ENCODE data around the gene LARGE2.

The LARGE2 gene

DNA sequence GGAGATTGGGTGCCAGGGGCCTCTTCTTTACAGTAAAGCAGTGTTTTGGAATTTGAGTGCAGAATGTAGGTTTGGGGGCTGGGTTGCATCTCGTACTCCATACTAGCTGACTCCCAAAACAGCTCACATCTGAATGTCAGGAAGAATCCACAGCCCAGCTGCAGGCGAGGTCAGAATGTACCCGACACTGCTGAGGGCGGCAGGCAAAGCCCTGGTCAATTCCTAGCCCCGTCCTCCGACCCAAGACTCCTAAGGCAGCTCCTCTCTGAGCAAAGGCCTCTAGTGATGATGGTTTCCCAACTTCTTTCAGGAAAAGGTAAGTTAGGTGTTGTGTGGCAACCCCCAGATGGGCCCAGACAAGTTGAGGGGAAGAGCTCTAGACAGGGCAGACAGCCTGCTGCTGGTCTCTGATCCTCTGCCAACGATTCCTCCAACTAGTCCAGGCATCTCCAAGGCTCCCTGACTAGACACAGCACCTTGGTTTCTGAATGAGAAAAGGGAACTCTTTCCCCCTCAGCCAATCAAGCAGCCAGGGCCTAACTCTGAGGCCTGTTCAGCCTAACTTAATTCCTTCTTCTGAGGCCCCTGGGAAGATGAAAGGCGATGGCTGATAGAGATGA, 8.6 kb downstream of the LARGE2 start:
- no peak for DNase-seq

DNA sequence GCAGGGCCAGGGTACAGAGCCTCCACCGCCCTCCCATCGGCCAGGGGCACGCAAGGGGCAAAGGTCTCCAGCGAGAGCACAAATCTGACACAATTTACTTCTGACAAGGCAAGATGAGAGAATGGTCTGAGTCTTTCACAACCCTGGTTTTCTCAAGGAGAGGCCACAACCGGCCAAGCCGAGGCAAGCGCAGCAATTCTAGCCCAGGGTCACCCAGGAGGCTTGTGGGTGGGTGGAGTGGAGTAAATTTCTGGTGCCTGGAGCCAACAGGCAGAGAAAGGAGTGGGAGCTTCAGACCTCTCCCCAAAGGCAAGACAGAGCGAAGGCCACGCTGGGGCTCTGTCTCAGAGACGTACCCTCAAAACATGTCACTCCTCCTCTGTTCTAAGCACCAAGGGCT, 9.3 kb downstream of the LARGE2 start:
- DNase-seq = no peak

DNA sequence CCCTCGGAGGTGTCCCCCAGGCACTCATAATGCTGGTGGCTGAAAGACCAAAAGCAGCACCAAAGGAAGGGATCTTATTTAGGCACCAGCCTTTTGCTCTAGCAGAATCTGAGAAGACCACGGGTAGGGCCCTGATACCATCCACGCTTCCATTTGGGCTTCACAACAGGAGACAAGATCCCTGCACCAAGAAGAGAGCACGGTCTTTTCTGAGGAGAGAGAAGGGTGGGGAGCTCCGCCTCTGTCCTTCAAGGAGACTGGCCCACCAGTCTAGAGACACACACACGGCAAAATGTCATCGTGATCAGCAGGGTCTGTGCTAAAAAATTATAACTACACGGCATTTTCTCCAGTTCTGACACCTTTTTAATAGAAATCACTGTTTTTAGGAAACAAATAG, 9.8 kb downstream of the LARGE2 start:
- no peak for DNase-seq

DNA sequence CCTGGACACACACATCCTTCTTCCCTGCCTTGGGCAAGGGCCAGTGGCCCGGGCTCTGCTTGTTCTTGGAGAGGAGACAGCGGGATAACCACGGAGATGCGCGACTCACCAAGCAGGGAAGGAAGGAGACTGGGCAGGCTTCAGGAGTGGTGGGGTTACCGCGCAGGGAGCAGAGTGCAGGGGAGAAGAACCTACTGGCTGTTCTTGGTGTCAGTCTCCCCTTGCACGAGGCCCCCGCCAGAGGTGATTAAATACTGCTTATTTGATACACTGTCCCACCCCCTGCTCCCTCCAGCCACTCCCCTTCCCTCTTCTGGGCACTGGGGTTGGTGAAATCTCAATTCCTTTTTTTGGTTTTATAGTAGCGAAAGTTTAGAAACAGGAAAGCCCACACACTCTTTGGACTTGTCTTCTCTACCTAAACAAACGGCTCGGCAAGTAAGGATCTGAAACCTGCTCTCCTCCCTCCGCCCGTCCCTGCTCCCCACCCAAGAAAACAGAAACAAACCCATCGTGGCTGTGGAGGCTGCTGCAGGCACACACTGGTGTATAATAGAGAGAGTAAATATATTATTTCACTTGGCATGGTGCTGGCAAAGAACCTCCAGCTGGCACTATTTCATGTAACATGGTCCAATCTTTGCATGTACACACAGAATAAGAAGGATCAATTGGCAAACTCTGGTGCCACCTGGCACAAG, 10.8 kb downstream of the LARGE2 start:
- DNase-seq = no peak

DNA sequence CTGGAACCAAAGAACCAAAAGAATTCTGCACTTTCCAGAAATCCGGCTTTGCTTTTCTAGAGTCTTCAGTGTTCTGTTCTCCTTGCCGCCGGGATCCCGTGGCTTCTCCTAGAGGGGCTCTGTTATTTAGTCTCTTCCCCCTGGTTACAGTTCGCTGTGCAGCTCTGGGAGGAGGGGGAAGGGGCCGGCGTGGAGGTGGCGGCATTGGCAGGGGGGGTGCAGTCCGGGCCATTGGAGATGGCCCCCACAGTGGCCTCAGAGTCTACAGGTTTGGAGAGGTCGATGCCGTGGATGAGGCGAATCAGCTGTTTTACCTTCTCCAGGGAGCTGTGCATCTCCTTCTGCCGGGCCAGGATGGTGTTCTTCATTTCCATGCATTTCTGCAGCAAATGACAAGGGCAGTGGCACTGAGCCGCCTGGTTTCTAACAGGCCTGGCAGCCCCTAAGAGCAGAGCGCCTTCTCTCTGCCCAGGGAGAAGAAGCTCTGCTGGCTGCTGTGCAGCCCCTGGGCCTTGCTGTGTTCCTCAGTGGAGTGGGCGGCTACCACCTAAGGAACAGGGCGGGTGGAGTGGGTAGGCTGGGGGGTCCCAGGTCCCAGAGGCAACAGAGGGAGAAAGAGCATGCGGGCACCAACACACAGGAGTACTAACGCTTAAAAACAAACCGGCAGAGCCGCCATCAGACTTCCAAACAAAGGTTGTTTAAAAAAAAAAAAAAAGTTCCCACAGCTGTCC, 11.6 kb downstream of the LARGE2 start:
- DNase-seq = no peak

DNA sequence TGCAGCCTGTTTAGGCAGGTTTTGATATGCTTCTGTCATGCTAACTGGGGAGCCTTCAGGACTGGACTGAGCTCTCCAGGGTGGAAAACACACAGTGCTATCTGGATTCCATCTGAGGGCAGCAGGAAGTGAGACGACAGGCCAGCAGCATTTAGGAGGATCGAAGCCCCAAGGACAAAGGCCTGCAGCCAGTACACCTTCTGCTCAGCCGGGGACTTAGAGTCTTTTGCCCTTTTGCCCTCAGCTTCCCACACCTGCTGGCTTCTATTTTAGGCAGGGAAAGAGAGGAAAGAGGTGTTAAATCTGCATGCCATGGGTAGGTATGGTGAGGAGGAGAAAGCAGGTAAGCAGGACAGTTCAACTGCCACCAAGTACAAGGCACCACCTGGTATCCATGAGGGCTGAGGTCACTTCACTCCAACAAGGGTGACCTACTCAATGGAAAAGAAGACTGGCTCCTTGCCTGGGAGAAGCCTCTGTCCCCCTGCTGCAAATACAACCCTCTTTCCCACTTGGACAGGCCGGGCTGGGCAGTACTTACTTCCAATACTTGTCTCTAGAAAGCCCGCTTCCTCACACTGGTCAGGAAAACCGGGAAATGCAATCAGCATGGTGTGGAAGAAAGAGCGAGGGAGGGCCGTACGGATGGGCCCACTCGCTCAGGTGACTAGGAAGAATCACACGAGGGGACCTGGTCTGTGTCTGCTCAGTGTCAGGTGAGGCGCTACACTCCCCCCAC, 12.3 kb downstream of the LARGE2 start:
- DNase-seq = no peak

DNA sequence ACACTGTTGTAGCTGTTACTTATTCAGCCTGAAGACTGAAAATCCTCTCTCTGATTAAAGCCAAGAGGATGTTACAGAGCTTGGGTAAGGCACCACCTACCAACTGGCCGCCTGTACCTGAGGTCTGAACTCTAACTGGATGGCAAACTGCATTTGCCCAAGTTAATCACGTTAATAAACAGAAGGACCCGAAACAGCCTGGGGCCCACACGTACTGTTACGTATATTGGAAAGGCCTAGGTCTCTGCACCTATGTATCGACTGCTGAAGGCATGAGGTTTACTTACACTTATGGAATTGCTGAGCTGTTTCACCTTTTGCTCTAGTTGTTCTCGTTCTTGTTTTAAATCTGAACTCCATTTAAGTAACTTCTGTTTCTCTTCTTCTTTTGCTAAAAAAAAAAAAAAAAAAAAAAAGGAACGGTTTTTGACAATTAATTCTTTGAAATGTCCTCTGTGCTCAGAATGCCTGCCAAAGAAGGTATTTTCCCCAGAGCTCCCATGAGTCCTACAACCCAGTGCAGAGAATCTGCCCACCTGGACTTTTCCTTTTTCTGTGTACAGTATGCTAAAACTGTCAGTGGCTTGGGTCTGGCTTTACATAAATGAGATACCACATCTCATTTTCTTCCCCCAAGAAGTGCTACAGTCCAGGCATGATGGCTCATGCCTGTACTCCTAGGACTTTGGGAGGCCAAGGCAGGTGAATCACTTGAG, 13.1 kb downstream of the LARGE2 start:
- DNase-seq = no peak

DNA sequence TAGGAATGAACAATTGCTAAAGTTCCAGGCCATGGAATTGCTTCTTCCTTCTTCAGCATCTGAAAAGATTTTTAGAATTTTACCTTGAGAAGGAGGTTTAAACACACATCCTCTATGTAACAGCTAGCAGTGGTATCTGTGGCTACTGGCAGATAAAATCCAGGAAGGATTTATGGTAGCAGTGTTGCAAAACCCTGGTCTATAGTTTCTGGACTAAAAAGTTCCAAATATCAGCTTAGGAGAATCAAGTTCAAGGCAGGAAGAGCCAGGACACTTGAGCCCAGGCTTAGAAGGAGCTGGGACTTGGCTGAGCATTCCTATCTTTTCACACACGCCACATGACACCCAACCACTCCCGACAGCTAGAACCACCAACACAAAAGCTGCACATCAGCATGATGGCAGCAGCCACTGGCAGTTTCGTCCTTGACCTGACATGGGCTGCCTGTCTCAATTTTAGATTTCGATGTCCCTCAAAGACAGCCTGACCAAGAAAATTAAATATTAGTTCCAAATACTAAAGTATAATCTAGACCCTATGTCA, 14.1 kb downstream of the LARGE2 start:
- no peak for DNase-seq

DNA sequence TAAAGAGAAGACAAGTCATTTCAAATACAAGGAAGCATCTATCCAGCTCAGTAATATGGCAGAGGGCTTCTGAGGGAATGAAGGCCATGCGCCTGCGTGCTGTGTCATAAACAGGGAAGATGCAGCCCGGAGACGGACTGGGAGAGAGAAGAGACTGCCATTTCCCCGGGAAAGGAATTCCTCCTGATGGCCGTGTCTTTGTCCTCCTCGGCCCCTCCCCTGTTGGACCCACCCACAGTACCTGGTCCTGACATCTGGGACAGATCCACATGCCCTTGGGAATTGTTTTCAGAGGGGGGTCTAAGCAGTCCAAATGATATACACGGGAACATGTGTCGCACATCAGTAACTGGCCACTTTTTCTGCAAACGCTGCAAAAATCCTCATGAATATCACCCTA, 15.5 kb downstream of the LARGE2 start:
- DNase-seq = no peak

DNA sequence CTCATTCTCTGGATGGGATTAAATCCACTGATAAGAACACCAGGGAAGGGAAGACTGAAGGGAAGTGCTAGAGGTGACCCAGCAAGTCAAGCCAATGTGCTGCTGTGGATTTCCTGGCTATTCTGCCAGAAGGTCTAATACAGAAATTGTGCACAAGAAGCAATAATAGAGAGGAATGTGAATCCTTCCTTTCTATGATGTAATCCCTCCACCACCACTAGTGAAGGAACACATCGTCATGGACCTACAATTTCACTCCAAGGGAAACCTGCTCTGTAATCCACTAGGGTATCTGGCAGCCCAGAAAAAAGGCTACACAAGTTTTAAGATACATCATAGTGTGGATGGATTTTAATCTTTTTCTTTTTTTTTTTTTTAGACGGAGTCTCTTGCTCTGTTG, 17.4 kb downstream of the LARGE2 start:
- DNase-seq = no peak

DNA sequence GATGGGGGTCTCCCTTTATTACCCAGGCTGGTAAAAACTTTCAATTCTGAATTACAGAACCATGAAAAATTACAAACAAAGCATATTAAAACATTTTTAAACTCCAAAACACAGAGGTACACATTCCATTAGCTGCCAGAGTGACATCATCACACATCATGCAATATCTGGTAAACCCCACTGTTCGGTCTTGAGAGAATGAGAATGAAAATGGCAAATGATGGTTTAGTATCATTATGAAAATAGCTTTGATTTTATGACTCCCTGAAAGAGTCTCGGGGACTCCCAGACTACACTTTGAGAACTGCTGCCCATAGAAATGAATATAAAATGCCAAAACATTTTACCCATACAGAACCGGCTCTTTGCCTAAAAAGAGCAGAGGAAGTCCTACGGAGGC, 18.8 kb downstream of the LARGE2 start:
- DNase-seq = no peak

DNA sequence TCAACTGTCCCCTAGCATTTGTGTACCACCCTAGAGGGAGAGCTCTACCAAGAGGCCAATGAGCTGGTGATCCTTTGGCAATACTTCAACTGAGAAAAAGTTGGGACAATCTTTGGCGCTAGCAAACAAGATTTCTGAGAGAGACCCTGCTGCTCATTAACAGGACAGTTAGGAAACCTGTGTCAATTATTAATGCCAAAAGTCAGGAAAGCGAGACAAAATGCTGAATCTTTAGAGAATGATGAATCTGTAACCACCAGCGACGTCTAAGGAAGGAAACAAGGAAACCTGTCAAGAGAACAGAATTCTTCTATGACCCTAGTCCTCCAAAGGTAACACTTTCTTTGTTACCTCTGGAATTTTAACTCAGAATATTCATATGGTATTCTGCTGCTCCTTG, 19.9 kb downstream of the LARGE2 start:
- DNase-seq = no peak

DNA sequence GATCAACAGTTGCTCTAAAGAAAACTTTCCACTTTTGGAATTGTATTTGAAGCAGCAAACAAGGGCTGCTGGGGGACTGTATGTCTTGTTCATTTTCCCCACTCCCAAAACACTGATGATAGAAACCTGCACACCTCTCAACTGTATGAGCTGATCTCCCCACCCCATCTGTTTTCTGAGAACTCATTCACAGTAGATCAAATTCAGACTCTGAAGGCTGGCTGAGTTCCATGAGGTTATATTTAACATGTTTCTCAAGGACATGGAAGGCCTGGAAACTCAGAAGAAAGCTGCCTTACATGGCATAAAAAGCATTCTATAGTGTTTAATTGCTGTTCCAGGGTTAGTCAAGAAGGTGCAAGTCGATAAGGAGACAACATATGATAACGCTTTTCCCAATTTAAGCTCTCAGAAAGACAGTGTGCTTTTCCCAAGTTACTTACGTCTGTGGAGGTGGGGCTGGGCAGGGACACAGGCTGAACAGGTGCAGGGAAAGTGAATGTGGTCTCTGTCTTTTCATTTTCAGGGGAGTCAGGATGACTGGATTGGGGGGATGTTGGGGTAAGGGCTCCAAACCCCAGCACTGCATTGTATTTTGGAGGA, 23.0 kb downstream of the LARGE2 start:
- no peak for DNase-seq

DNA sequence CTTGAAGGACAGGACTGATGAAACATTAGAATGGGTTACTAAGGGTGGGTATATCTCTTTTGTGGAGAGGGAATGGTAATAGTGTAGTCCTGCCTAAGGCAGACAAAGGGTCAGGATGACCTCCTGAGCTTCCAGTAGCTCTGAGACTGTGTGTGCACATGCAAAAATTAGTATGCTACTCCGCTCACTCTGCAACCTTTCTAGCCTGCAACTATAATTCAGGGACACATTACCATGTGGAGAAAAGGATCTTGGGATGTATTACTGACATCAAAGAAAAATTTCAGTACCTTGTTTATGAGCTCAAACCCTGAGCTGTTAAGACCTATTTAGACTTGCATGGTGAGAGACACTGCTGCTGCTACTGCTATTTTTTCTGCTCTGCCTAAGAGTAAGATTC, 25.4 kb downstream of the LARGE2 start:
- DNase-seq = no peak

DNA sequence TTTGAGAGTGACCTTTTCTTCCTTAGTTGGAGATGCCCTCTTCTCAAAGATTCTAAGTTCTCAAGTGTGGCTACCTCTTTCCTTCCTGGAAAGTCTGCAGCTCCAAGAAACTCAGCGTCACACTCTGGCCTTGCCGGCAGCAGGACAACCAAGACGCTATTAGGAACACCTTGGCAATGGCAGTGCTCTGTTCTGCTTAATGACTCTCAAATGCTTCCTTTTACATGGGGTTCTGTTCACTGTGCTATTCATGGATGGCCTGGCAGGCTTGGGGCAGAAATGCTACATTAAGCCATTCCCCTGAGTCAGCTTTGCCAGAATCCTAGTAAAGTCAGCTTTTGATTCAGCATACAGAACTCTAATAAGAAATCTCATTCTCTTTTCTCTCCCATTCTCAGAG, 25.9 kb downstream of the LARGE2 start:
- no peak for DNase-seq

DNA sequence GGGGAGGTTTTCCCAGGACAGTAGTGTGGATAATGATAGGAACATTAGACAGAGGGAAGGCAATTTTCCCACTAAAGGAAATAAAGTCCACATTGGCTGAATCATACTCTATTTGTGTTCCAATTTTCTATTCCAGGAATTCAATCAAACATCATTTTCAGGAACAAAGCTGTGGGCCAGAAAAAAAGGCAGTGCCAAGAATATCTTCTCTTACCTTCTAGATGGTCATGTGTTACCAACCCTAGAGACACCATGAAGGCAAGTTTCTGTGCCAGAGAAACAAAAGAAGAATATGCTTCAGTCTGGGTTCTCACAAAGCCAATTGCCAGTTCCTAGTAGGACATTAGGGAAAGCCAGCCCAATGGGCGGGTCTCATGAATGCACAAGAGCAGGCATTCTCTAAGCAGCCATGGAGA, 27.5 kb downstream of the LARGE2 start:
- no peak for DNase-seq

DNA sequence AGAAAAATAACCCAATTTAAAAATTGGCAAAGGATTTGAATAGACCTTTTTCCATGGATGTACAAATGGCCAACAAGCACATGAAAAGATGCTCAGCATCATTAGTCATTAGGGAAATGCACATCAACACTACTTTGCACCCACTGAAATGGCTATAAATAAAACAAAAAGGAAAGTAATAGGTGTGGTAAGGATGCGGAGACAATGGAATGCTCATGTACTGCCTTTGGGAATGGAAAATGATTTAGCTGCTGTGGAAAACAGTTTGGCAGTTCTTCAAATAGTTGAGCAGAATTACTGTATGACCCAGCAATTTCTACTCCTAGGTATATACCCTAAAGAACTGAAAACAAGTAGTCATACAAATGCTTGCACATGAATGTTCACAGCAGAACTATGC, 37.4 kb downstream of the LARGE2 start:
- DNase-seq = no peak

DNA sequence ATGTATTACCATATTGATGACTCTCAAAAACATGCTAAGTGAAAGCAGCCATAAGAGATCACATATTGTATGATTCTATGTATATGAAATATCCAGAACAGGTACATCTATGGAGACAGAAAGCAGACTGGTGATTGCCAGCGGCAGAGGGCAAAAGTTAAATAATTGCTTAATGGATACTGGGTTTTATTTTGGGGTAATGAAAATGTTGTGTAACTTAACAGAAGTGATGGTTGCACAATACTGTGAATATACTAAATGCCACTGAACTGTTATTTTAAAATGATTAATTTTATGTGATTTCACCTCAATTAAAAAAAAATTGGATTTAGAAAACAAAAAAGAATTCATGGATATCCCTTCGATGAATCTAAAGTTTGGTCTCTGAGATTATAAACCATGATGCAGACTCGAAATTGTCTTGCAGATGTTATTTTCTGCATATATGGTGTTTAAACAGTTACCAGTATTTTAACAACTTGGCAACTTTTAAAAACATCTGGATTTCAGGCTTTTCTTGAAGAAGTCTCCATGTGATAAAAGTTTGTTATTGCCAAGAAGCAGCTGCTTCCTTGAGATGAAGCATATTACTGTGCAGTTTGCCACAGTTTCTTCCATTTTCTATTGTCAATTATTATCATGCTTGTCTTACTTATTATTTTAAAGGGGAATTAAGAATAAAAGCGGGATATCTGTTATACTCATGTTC, 38.1 kb downstream of the LARGE2 start:
- no peak for DNase-seq

DNA sequence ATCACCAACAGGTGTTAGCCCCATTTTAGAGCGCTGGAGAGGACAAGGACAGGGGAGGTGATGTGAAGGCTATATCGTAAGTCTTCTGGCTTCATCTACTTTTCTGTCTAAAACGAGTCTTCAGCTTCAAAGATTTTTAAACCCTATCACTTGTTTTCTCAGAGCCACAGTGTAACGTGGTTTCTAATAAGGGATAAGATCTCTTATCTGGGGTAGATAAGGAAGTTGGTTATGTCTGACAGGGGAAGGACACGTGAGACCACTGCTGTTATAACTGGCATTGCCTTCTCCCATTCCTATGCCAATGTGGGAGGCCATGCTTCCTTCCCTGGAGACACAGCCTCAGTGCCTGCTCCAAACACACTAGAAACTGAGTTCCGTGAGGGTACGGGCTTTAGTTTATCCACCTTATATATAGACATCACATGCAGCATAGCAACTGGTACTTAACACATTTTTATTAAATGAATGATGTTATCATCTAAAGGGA, 39.3 kb downstream of the LARGE2 start:
- no peak for DNase-seq

DNA sequence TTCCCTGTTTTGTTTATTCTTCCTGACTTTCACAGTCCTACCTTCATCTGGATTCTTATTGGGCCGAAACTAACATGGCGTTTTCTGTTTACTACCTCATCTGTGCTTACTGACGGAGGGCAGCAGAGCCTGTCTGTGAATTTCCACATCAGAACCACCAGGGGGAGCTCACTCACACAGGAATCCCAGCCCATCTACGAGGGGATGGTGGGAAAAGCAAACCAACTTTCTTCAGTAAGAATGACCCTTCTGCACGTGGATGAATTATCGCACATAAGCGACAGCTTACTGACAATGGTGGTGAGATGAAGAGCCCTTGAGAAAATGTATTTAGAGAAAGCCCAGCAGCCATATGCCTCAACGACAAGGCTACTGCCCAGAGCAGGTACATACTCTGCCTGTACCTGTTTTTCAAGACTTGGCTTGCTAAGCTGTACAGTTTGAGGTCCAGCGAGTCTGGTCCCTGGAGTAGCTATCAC, 42.5 kb downstream of the LARGE2 start:
- peak; percentile 43 for DNase-seq

DNA sequence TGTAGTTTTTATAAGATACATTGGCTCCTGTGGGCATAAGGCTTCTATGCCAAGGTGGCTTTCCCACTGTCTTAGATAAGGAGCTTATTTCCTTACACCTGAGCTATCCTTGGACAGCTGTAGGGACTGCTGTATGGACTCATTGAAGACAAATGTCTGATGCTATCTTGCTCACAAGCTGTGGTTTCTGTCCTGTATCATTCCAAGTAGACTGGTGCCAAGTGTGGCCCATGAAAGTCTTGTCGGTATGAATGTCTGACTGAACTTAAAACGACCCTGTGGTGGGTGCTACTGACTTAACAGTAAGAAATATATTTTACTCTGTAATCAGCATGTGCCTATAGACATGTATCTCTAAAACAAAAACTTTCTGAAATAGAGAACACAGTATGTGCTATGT, 45.0 kb downstream of the LARGE2 start:
- DNase-seq = no peak

Measured in activated CD4-positive, alpha-beta T cell treated with anti-CD3 and anti-CD28 coated beads, Interleukin-2, amount 50 U/mL, for 1 hour (primary cell).